DMS 273 (cell line): ENCODE results near the gene CLCN6.

ENCODE experiments used
- DNase-seq: peaks from one replicate; lab custom pipeline; 2025; ENCODE audit not compliant: unreplicated experiment; lab: John Stamatoyannopoulos, UW

The CLCN6 gene, protein sequence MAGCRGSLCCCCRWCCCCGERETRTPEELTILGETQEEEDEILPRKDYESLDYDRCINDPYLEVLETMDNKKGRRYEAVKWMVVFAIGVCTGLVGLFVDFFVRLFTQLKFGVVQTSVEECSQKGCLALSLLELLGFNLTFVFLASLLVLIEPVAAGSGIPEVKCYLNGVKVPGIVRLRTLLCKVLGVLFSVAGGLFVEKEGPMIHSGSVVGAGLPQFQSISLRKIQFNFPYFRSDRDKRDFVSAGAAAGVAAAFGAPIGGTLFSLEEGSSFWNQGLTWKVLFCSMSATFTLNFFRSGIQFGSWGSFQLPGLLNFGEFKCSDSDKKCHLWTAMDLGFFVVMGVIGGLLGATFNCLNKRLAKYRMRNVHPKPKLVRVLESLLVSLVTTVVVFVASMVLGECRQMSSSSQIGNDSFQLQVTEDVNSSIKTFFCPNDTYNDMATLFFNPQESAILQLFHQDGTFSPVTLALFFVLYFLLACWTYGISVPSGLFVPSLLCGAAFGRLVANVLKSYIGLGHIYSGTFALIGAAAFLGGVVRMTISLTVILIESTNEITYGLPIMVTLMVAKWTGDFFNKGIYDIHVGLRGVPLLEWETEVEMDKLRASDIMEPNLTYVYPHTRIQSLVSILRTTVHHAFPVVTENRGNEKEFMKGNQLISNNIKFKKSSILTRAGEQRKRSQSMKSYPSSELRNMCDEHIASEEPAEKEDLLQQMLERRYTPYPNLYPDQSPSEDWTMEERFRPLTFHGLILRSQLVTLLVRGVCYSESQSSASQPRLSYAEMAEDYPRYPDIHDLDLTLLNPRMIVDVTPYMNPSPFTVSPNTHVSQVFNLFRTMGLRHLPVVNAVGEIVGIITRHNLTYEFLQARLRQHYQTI

DNA sequence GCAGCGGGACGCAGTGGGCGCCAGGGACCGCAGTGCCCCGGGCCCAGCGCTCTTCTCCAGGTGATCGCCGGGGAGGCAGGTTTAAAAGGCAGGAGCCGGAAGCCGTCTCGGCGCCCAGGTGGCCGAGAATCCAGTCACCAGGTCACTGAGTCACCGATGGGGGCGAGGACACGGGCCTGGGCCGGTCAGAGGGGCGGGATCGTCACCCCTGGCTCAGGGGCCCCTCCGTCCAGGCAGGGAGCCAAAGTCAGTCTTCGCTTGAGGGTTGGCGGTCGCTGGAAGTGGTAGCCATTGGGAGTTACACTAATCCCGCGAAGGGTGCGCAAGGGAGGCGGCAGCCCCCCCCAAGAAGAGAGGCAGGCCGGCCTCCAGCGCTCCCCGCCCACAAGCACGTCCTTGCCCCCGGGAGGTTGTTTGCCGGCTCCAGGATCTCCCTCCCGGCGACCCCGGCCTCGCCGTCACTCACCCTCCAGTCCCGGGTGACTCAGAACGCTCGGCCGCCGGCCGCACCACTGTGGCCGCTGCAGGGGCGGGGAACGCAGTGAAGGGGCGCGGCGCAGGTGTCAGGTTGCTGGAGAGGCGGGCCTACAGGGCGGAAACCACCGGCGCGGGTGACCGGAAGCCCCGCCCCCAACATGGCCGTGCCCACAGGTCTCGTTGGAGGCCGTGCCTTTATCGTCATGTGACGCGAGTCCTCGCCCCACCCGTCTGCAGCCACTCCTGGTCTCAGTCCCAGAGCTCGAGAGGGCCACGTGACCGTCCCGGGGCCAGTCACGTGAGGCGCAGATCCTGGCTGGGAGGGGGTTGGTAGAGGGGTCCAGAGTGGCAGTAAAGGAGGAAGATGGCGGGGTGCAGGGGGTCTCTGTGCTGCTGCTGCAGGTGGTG lies at the start of gene CLCN6, which contains the start of gene MTHFR:
CLCN6 (plus strand) TSS at position 770 of the 885 bp plus-strand sequence; CDS start at position 842, 72 bp downstream.
MTHFR (minus strand) TSS at position 543 of the 885 bp plus-strand sequence. CDS start 2,848 bp downstream, outside the sequence.
- peak; percentile 100 for DNase-seq

DNA sequence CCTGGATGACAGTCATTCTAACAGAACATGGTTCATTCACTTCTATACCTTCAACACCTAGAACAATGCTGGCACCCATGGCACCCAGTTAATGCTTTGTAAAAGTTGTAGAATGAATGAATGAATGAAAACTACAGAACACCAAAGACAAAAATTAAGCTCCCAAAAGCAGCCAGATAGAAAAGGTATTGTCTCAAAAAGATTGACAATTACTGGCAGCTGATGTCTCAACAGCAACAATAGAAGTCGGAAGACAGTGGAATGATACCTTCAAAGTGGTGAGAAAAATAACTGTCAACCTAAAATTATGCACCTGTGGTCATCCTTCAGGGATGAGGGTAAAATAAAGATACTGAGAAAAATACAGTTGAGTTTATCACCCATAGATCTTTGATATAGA lies 48.9 kb upstream of the CLCN6 start:
- no peak for DNase-seq

DNA sequence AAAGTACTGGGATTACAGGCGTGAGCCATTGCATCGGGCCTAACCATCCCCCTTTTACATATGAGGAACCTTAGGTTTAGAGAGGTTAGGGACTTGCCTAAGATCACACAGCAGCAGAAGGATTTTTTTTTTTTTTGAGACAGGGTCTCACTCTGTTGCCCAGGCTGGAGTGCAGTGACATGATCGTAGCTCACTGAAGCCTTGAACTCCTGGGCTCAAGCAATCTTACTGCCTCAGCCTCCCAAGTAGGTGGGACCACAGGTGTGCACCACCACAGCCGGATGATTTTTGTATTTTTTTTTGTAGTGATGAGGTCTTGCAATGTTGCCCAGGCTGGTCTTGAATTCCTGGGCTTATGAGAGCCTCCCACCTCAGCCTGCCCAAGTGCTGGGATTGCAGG lies 46.2 kb upstream of the CLCN6 start:
- DNase-seq = no peak

DNA sequence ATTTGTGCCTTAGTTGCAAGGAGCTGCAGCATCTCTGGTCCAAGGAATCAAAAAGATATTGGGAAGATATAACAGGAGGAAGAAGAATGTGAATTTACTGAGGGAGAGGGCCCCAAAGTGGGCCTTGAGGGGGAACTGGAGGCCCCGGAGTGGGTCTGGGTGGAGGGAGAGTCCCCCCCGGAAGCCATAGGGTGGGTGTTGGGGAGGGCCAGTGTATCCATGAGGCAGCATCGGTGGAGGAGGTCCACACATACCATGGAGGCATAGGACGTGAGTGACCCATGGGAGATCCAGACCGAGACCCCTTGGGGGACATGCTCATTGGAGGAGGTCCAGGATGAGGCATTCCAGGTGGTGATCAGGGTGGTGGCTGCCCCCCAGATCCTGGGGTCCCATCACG lies 44.7 kb upstream of the CLCN6 start:
- no peak for DNase-seq

DNA sequence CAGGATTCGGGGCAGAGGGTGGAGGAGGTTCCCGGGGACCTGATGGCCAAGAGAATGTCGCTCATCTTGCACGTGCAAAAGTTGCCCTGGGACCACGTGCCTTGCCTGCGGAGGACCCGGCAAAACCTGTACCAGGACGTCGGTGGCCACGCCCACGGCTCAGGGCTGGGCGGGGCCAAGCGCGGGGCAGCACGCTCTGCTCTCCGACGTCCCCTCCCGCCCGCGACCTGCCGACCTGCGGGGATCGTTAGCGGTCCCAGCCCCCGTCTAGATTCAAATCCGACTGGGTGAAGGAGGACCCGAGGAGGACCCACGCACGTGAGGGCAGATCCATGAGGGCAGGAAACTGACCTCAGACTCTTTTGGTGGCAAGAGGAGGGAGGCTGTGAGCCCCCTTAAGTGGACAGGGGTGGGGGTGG lies 44.0 kb upstream of the CLCN6 start, which contains the start of gene C1orf167:
C1orf167 (plus strand) TSS at position 206 of the 419 bp plus-strand sequence. CDS start 2,208 bp downstream, outside the sequence.
- peak; percentile 27 for DNase-seq

DNA sequence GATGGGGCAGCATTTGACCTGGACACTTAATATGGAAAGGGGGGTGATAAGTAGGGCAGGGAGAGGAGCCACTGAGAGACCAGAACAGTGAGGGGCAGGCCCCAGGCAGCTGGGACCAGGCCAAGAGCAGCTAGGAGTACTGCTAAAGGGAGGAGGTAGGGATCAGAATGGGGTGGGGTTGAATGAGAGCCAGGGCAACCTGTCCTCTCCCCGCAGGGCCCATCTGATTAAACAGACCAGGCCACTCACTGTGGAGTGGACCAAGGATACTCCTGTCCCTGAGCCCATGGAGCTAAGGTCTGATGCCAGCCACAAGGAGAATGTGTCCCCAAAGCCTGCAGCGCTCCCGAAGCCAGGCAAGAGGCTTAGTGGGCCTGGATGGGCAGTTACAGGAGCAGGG lies 41.9 kb upstream of the CLCN6 start:
- DNase-seq = no peak

DNA sequence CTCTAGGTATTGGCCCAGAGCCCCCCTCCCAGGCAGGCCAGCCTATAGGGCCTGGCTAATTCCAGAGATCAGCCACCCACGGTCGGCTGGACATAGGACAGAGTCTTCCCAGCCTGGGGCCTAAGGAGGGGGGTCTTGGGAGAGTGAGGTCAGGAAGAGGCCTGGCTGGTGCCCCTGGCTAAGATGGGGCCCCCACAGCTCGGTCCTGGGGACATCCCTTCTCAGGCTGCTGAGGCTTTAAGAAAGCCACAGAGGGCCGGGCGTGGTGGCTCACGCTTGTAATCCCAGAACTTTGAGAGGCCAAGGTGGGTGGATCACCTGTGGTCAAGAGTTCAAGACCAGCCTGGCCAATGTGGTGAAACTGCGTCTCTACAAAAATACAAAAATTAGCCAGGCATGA lies 41.5 kb upstream of the CLCN6 start:
- DNase-seq = no peak

DNA sequence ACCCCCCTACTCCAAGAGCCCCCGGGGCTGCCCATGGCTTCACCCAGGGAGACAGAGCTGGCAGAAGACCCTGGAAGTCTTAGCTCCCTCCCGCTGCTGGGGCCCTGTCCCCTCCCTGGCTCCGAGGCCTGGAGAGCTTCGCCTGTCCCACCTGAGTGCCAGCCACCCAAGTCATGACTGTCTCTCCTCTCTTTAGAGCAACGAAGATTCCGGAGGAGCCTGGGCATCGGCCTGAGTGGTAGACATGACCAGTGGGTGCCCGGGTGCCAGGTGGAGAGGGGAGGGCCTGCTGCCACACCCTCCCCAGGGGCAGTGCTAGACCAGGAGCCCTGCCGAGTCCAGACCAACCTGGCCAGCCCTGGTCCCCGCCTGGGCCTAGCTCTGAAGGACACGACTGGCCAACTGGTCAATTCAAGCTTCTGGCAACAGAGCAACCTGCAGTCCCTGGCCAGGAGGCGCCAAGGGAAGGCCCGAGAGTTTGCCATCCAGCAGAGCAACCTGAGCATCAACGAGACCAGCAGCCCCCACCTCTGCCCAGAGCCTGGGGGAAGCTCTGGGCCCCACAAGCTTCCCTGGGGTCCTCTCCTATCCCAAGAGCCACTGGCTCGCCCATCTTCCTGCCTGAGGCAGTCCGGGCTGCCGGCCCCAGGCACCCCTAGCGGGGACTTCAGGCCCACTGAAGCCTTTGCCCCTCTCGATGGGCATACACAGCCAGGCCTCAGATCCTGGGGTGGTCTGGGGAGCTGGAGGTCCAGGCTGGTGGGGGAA lies 40.1 kb upstream of the CLCN6 start:
- DNase-seq = no peak

DNA sequence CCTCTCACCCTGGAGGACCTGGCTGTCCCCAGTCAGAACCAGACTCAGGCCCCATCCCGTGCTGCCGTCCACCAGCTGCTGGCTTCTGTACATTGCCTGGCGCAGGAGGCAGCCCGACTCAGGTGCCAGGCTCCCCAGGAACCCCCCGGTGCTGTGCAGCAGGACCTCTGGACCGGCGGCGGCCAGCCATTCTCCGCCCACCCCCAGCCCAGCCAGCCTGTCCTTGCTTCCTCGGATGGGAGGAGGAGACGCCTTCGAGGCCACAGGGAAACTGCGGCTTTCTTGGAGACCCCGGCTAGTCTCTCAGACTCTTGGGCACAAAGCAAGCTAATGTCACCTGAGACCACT lies 39.6 kb upstream of the CLCN6 start:
- DNase-seq = no peak

DNA sequence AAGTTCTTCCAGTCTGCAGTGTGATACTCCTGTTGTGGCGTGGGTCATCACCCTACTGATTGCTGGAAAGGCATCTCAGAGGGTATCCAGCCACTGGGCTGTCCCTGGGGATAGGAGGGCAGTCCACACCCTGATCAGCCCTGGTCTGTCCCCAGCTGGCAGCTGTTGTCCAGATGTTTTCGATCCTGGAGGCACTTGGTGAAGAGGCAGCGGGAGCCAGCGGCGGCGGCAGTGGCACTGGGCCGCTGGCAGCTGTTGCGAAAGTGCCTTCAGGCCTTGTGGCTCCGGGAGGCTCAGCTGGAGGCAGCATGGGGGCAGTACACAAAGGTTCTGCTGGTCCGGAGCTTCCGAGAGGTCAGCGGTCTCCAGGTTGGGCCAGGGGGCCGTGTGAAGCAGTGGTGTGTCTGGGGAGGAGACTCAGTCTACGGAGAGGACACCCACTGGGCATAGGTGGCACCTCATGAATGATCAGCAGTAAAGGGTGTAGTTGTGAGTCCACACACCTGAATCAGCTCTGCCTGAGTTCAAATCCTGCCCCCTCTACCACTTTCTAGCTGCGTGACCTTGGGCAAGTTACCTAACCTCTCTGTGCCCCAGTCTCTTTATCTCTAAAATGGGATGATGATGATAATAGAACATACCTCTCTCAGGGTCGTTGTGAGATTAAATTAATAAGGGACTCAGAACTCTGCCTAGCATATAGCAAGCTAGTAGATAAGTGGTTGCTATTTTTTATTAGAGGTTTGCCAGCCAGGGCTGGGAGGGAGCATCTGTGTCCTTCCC lies 37.9 kb upstream of the CLCN6 start:
- peak; percentile 48 for DNase-seq

DNA sequence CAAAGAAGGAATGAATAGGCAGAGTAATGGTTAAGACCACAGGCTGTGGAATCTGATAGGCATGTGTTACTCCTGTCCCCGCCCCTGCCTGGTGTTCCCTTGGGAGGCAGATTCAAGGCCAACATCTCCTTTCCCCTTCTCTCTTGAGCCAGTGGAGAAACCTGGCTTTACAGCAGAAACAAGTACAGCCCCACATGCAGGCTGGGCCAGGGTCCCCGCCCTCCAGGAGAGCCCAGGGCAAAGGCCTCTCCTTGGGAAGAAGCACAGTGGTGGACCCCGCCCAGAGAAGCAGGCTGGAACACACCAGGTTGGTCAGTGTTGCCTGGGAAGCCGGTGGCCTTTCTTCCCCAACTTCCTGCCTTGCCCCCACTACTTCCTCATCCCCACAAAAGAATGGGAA lies 37.2 kb upstream of the CLCN6 start:
- peak; percentile 31 for DNase-seq

DNA sequence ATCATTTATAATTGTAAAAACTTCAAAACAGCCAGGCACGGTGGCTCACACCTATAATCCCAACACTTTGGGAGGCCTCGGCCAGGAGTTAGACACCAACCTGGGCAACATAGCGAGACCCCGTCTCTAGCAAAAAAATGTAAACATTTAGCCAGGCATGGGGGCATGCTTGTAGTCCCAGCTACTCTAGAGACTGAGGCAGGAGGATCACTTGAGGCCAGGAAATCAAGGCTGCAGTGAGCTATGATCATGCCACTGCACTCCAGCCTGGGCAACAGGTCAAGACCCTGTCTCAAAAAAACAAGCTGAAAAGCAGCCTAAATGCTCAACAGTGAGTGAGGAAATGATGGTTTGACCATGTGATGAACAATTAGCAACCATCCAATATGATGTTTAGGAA lies 36.7 kb upstream of the CLCN6 start:
- DNase-seq = no peak

DNA sequence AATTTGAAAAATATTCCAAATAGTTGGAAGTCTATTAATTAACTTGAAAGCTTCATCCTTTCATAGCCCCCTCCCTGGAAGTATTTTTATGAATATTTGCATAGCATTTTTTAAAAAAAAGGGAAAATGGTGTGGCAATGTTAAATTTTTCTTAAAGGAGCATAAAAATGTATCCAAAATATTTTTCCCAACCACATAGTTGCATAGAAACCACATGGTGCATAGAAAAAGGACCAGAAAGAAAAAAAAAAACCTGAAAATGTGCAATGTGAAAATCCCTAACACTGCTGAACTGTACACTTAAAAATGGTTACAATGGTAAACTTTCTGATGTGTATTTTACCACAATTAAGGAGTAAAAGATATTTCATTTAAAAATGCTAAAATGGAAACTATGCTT lies 36.0 kb upstream of the CLCN6 start:
- no peak for DNase-seq

DNA sequence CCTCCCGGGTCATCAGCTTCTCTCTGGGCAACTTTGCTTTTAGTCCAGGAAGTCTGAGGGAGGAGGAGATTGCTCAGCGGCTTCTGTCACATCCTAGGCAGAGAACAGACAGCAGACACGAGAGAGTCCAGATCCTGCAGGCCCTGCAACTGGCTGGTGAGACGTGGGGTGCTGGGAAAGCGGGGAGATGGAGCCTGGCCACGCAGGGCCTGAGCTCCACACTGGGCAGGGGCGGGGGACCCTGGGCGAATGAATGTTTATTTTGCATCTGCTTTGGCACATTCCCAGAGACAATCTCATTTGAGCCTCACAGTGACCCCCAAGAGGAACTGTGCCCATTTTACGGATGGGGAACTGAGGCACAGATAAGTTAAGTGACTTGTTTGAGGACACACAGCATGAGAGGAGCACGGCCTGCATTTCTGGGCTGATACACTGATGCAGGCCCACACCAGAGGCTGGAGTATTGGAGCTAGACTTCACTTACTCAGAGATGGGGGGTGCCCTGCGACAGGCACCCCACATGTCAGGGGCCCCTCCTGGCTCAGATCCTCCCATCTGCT lies 34.4 kb upstream of the CLCN6 start:
- DNase-seq = no peak

DNA sequence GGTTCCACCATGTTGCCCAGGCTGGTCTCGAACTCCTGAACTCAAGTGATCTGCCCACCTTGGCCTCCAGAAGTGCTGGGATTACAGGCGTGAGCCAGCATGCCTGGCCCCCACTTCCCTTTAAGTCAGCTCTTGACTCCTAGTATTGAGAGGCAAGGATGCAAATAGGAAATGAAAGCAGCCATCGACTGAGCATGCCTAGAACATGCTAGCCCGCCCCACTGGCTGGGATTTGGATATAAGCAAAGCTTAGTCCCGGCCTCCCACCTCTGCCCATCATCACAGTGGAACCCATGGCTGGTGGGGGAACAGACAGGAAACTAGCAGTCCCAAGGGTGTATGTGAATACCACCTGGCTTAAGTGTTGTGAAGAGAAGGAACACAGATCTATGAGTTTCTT lies 33.5 kb upstream of the CLCN6 start:
- DNase-seq = peak; percentile 36

DNA sequence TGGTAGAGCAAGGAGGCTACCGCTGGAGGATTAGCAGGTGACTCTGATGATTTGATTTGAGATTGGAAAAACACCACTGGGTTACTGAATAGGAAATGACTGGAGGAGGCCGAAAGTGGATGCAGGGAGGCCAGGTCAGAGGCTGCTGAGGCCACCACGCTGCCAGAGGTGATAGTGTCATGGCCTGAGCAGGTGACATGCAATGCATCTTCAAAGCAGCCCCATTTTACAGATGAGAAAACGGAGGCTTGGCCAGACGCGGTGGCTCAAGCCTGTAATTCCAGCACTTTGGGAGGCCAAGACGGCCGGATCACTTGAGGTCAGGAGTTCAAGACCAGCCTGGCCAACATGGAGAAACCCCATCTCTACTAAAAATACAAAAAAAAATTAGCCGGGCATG lies 31.2 kb upstream of the CLCN6 start:
- no peak for DNase-seq

DNA sequence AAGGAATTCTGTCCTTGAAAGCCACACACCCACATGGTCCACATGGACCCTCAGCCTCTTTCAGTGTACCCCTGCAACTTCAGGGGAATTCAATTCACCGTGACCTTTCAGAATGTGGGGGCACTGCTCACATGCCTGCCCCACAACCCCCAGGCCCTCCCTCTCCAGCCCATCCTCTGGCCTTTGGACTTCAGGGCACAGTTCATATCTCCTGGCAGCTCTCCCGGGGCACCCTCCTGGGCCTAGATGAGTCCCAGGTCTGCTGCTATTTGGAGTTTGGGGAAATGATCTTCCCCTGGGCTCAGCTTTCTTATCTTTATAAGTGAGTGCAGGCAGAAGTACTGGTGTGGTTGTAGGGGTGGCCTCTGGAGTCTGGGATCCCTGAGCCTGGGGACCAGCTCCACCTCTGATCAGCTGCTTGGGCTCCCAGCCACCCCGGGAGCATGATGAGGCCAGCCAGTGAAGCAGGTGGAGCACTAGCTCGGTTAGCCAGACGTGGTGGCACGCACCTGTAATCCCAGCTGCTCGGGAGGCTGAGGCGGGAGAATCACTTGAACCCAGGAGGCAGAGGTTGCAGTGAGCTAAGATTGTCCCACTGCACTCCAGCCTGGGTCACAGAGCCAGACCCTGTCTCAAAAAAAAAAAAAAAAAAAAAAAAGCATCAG lies 28.2 kb upstream of the CLCN6 start:
- no peak for DNase-seq

DNA sequence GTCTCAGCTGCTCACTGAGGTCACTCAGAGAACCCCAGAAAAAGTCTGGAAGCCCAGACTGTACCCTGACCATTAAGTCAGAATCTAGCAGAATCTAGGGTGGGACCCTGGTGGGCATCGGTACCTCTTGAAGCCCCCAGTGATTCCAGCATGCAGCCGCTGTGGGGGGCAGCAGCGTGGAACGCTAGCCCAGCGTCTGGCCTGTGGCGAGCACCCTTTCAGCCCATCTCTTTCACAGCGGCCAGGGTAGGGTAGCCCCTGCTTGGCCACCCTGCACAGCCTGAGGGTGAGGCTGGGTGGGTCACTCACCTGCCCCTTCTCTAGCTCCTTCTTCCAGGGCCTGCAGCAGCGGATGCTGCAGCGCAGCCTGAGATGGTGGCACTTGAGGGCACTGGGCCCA lies 27.7 kb upstream of the CLCN6 start:
- no peak for DNase-seq
